ENCODE results near the gene OR6C3.
"Not testable (repeated sequence)": the region's sequence is repeated elsewhere in the genome, so short reads cannot be mapped to it uniquely, and the experiment has no call there.

The OR6C3 gene

DNA sequence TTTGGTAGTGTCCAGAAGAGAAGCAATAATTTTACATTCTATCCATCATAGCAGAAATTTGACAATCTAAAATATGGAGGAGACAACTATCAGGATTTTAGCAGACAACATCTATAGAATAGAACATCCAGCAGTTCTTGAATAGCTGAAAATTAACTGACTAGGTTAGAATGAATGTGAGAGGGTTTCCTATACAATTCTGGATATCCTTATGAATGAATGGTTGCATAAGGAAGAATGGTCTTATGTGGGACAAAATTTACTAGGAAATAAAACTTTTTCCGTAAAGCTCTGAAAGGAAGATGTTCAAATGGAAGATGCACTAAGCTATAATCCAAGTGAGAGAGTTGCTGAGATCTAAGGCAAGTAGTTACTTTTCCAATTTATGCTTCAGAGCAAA, at the start of gene OR6C3:
OR6C3 (plus strand) TSS at position 301 of the 400 bp plus-strand sequence. CDS start 955 bp downstream, outside the sequence.
- DNase-seq = no peak

GRCh38 chr12:55280991-55281390, 49.6 kb upstream of the OR6C3 start:
- no peak for DNase-seq

GRCh38 chr12:55289999-55290398, 40.5 kb upstream of the OR6C3 start:
- no peak for DNase-seq

GRCh38 chr12:55296469-55296868, 34.1 kb upstream of the OR6C3 start, which contains the start of gene OR6C6:
OR6C6 (minus strand) TSS chr12:55296569; CDS start chr12:55295232, 1,337 bp downstream.
- DNase-seq = no peak

GRCh38 chr12:55314043-55314442, 16.5 kb upstream of the OR6C3 start, which contains the start of gene OR6C1:
OR6C1 (plus strand) TSS chr12:55314343; CDS start chr12:55320600, 6,257 bp downstream.
- DNase-seq = no peak

DNA sequence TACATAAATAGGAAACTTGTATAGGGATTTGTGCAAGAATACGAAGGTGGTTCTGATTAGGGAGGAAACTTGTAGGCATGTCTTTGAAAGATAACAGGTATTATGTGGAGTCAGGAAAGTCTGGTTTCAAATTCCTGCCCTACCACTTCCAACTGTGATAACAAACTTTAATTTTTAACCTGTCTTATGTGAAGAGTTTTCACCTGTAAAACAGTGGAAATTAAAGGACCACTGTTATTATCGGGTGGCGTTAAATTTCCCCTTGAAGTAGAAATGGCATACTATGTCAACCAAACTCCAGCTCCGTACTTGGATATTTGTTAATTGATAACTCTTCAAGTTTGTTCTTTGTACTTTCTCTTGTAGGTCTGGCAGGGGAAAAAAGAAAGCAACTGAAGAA, 10.3 kb upstream of the OR6C3 start:
- DNase-seq = no peak

- DNase-seq = not testable (repeated sequence)
These were observed 4.7 kb upstream of the OR6C3 start for GRCh38 chr12:55325801-55326200.

GRCh38 chr12:55336002-55336401, 5.5 kb downstream of the OR6C3 start:
- DNase-seq = no peak

- not testable (repeated sequence) for DNase-seq
These were observed 24.8 kb downstream of the OR6C3 start for GRCh38 chr12:55355338-55355737.

GRCh38 chr12:55362675-55363074, 32.1 kb downstream of the OR6C3 start, which contains the start of gene OR6C75:
OR6C75 (plus strand) TSS chr12:55362975; CDS start chr12:55365111, 2,136 bp downstream.
- no peak for DNase-seq

- no peak for DNase-seq
These were observed 34.5 kb downstream of the OR6C3 start for GRCh38 chr12:55365086-55365485.

DNA sequence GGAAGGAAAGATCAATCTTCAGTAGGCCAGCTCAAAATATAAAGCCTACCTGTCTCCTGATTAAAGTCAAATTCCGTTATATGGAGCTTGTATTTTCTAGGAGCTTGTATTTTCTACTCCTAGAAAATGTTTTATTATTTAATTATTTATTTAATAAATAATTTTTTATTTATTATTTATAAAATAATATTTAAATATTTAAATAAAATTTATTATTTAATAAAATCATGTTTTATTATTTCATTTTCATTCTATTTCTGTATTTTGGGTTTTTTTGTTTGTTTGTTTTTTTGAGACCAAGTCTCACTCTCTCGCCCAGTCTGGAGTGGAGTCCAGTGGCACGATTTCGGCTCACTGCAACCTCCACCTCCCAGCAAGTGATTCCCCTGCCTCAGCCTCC, 42.0 kb downstream of the OR6C3 start:
- DNase-seq = no peak
